GM18517 (cell line): ENCODE data around the gene KCNH1.

Source experiments
- ATAC-seq: cut with Tn5 transposase; IDR thresholded peaks from one replicate; pipeline ENCODE4 v1.9.1; 2021; ENCODE audit warnings: mild to moderate bottlenecking, moderate library complexity; ENCODE audit not compliant: unreplicated experiment

Gene KCNH1

DNA sequence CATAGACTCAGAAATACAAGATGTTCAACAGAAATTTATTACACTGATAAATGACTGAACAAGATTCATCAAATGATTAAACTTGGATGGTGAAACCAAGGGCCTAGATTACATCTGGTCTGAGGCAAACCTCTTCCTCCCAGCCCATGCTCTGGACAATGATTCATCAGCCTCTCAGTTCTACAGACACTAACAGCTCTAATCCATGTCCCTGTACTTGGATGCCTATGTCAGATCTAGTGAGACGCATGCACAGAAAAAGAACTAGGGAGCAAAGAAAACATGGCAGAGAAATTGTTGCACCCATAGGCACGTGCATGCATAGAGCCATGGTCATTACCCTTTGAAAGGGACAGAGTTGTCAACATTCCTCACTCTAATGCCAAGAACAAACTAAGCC lies 250.1 kb downstream of the KCNH1 start:
- no peak for ATAC-seq

DNA sequence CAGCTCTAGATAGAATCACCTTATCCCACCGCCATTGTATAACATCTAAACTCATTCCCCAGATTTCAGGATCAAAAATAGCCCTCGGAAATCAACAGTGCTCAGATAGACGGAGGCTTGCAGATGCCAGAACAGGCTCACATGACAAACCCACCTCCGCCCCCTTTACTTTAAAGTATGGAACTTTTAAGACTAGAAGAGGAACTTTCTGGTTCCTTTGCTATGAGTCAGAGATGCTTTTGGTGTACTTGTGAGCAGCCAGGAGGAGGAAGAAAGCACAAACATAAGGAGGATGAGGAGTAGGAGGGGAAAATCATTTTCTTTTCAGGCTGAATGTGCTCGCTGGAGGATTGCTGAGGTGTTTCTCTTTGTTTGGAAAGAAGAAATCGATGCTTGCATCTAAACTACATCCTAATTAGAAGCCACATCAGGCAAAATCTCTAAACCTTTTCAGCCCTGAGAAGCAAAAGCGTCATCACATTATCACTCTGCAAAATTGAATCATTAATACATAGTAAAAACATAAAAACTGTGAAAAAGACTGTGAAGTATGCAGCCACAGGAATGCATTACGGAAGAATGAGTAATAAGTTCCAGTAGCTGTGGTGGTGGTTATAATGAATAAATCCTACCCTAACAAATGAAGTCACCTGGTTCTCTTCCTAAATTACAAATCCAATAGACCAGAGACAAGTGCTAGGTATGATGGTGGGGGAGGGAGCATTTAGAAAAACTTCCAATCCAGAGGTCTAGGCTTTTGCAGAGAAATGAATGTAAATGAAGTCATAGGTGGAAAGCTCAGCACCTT lies 251.3 kb downstream of the KCNH1 start:
- no peak for ATAC-seq

DNA sequence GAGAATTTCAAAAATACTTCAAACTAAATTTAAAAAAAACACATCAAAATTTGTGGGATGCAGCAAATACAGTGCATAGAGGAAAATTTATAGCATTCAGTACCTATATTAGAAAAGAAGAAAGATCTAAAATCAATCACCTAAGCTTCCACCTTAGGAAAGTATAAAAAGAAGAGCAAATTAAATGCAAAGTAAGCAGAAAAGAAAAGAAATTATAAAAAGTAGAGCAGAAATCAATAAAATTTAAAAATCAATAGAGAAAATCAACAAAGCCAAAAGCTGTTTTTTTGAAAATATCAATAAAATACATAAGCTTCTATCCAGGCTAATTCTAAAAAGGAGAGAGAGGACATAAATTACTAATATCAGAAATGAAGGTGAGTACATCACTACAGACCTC lies 255.4 kb downstream of the KCNH1 start:
- ATAC-seq: no peak

DNA sequence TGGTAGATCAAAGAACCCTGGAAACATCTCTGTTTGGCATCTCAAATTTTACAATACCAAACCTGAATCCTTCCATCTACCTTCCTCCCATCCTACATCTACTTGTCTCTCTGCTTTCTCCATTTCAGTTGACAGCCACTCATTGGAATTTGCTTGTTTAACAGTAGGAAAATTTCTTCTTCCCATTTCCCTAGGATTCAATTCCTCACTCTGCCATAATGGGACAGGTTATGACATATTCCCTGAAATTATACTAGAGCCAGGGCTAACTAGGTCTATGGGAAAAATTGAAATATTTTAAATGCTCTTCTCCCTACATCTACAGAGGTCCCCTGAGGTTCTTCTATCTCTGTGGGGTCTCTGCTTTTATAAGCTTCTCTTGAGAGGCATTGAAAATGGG lies 257.7 kb downstream of the KCNH1 start:
- no peak for ATAC-seq

DNA sequence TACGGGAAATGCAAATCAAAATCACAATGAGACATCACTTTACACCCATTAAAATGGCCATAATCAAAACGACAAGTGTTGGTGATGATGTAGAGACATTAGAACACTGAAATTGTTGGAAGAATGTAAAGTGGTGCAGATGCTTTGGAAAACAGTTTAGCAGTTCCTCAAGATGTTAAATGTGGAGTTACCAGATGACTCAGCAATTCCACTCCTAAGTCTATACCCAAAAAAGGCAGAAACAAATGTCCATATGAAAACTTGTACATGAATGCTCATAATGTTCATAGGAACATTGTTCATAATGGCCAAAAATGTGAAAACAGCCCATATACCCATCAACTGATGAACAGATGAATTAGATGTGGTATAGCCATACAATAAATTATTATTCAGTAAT lies 267.4 kb downstream of the KCNH1 start:
- no peak for ATAC-seq

DNA sequence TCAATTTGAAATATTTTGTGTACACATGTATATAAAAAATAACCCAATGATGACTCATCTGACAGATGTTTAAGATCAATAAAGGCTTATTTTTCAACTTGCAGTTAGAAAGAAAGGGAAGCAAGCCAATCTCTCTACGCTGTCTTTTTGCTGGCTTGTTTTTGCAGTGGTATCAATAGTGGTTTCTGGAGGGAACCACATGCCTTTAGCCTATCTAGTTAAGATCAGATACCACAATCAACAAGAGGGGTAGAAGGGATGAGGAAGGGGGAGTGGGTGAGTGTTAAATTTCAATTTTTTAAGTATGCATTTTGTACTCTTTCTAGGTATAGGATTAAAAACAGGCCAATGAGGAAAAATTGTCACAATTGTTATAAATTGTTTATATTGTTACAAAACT lies 276.2 kb downstream of the KCNH1 start:
- ATAC-seq: no peak

DNA sequence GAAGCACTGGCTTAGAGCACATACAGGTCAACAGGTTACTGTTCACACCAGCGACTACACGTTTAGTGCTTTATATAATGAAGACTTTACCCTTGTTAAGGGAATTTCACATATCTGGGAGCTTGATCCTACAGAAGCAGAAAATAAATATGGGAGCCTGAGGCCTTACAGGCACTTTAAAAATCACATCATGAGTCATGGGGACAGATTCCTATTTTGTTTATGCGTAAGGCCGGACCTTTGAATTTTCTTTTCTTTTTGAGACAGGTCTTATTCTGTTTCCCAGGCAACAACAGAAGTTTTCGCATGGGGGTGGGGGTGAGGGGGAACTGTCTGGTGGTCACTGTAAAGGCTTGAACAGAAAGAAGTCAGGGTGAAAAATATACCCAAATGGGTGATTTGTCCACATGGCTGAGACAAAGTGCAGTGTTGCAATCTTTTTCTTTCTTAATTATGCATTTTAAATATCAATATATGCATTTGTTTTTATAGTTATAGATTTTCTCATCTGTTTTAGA lies 276.7 kb downstream of the KCNH1 start:
- ATAC-seq: no peak

DNA sequence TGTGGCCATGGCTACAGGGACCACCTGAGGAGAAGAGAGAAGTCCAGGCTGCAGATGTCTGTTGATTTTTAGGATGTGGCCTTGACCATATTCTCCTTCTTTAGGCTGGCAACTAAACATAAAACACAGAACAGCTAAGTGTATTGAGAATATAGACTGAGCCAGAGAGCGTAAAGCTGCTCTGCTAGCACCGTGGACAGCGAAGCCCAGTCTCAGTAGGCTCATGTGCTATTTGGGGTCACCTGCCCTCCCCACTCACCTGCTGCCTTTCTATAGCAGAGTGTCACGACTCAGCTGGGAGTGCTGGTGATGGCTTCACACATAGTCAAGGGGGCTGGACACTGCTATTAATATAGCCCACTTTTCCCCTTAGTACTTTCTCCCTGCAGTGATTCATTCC lies 278.5 kb downstream of the KCNH1 start:
- ATAC-seq: no peak

DNA sequence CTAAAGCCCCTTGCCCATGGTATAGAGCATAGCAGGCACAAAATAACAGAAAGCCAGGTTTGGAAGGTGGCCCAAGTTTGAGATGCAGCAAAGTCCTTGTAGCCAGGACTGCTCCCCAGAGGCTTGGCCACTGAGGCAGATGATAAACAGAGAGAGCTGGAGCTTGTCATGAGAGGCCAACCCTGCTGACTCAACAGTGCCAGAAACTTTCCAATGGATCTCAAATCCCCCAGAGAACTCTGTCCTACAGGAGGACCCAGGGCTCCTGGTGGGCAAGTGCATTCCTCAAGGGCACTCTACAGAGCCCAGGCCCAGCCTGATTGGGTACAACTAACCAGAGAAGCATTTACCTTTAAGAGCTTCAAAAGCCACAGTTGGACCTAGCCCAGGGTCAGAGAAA lies 280.7 kb downstream of the KCNH1 start:
- no peak for ATAC-seq

DNA sequence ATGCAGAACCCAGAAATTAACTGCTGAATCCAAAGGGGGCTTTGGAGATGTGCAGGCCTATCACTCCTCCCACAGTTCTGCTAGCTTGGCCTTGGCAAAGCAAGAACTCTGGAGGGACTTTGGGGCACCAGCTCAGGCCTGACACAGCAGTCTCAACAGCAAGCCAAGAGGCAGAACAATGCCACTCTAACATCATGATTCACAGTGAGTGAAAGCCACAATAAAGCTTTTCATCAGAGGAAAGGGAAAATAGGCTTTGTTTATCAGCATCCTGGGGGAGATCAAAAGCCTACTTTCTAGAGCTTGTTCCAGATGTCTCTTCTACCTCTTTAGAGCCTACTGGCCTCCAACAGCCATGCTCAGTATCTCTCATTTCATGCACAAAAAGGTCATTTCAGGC lies 283.4 kb downstream of the KCNH1 start:
- ATAC-seq: no peak

DNA sequence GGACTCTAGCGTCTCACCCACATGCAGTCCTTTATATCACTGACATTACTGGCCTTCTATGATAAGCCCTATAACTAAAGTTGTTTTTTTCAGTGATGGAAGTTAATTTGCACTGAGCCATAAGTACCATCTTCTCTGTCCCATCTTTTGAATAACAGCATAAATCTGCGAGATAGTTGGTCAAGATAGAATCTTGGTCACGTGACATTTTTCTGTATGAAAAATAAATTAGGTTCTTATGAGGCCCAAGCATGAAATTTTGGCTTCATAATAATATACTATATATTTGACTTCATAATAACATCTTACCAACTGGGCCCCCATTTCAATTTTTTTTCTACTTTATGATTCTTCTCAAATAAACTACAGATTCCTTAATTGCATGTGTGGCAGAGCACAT lies 285.5 kb downstream of the KCNH1 start:
- no peak for ATAC-seq

DNA sequence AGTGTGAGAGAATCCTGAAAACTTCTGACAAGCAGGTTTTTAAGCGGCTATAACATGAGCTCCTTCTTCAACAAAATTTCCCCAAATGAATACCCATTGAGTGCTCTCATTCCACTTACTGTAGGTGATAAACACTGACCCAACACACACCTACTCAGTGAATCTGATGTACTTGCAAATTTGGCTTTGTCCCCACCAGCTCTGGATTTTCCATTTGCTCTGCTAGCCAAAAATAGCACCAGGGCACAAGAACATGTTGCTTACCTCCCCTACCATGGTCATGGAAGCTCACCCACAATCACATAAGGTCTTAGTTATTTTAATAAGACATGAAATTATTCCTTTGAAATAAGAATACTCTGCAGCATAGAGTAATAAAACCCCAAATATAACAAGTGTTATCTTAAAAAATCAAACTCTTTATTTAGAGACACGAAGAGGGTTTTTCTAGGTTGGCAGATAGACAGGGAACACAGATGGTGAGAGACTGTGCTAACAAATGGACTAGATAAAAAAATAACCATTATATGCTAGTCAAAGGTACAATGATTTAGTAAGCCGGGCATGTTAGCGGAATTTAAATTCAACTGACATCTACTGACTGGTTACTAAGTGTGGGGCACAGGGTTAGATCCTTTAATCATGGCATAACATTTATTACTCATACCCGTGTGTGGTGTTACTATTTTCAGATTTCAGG lies 291.9 kb downstream of the KCNH1 start:
- no peak for ATAC-seq

DNA sequence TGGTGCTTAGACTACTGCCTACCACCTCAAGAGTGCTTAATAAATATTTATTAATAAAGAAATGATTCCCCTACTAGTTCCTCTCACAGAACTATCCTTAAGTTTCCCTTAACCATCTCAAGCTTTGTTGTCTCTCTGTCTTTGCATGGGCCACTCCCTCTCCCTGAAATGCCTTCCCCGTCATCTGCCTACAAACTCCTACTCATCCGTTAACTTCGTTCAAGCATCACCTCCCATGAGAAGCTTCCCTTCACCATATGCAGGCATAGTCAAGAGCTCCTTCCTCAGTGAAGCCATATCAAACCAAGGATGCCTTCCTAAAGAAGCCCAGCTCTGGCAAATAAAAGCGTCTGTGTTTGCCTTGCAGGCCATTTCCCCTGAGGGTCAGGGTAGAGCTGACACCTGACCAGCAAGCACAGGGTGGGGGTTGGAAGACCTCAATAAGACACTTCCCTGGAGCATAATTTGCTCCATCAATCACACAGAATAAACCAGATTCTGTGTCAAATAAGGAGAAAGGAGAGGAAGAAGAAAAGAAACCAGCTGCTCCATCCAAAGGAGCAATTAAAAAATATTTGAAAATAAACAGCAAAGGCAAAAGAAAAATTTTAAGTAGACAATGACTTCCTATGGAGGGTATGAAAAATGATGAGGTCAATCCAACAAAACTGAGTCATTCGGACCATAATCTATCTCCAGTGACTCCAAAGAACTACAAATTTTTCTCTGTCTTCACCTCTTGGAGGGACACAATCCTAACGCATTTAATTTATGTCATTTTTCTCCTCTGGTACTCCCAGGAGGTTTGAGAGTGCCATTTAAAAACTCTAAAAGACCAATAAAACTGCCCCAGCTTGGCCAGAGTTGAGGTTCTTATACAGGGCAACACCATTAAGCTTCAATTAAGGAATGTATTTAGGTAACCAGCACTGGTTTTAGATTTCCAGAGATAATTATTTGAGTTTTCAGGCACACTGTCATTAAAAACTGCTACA lies 303.6 kb downstream of the KCNH1 start:
- ATAC-seq: no peak

DNA sequence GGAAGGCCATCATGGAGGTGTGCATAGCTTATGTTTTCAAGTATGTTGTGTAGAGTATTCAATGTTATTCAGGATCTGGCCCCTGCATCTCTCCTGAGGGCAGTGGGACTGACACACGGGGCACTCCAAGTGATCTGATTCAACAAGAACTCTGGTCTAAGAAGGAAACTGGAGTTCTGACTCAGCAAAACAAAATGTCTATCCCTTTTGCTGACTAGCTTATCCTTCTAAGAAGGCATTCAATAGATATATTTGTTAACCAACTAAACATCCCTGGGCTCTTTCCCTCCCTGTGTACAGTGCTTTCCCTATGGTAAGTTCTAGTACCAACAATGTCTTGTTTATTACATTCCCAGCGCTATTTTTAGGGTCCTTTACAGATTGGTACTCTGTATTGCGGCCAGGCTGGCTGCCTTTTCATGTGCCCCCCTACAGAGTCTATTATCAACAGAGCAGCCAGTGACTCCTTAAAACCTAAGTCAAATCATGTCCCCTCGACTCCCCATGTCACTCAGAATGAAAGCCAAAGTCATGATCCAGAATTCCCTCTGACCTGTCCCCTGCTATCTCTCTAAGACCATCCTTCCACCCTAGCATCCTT lies 304.9 kb downstream of the KCNH1 start:
- ATAC-seq: no peak

DNA sequence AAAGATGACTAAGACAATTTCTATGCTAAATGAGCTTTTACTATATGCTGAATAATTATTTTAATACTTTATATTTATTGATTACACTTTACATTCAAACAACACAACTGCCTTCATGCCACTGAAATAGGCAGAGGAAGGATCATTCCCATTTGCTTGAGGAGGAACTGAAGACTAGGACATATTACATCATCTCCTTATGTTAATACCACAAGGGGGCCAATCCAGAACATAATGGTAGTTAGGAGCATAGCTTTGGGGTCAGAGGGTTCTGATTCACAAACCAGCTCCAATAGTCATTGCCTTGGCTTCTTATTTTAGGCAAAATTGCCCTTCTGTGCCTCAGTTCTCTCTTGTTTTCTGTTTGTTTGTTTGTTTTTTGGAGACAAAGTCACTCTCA lies 306.5 kb downstream of the KCNH1 start:
- no peak for ATAC-seq

DNA sequence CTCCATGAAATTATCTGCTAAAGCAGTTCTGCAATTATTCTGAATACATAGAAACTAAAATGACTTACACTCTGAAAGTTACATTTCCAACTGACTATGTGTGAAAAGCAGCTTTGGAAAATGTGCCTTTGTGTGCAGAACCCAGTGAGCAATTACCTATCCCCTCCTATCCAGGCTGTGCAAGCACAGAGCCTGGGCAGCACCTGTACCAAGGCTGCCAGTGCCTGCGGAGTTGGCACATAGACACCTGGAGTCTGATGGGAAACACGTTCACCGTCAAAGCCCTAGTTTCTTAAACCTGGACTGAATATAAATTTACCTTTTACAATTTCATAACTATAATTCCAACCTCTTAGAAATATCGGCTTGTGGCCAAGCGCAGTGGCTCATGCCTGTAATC lies 307.3 kb downstream of the KCNH1 start:
- no peak for ATAC-seq

DNA sequence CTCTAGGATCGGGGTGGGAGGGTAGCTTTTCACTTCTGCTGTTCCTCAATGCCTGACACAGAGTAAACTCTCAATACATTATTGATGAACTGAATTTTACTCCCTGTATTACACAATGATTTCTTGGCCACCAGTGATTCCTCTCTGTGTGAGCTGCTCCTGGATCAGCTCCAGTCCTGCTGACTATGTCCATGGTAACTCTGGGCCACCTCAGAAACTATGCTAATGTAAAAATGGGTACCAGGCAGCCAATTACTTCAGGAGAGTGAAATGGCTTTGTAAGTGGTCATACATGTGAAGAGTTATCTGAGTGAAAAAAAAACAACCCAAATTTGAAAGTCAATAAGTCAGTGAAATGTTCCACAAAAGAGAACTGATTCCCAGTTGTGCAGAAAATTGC lies 311.0 kb downstream of the KCNH1 start:
- no peak for ATAC-seq

DNA sequence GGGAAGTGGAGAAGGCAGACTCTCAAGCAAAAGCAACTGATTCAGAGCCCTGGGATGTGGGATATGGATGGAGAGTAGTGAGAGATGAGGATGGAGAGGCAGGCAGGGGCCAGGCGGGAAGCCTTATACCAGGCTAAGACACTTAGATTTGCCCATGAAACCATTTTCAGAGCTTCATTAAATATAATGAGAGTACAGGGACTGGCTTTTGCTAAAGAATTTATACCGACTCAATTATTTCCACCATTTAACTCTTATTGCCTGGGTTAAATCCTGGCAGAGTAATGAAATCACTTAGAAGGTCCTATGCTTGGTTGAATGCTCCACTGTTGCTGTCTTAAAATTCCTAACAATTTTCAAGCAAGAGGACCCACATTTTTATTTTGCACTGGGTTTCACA lies 311.7 kb downstream of the KCNH1 start:
- ATAC-seq: no peak

DNA sequence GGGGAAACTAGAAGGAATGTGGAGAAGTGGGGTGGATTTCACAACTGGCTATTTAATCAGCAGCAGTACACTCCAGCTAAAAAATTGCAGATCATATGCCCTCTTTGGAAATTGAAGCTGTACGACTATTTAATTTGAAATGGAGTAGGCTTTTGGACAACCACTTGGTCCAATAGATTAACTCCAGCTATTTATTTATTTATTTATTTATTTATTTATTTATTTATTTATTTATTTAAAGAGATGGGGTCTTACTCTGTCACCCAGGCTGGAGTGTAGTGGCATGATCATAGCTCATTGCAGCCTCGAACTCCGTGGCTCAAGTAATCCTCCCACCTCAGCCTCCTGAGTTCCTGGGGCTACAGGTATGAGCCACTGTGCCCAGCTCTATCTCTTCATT lies 312.3 kb downstream of the KCNH1 start:
- no peak for ATAC-seq

DNA sequence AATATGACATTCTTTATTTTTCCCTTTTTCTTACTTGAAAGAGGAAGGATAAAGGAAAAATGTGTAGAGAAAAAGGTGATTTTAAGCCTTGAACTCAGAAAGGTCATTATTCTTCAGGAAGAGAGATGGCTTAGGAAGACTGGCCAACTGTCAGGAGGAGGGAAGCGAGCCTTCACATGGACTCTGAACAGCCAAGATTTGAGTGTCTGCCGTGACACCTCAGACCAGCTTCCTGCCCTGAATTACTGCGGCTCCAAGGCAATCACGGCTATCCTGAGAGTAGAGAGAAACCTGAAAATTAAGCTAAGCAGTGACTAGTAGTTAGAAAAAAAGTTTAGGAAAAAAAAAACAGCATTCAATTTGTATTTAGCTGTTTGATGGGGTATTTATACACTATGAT lies 314.7 kb downstream of the KCNH1 start:
- no peak for ATAC-seq
